ENCODE measurements around the gene MPIG6B.

MPIG6B gene

DNA sequence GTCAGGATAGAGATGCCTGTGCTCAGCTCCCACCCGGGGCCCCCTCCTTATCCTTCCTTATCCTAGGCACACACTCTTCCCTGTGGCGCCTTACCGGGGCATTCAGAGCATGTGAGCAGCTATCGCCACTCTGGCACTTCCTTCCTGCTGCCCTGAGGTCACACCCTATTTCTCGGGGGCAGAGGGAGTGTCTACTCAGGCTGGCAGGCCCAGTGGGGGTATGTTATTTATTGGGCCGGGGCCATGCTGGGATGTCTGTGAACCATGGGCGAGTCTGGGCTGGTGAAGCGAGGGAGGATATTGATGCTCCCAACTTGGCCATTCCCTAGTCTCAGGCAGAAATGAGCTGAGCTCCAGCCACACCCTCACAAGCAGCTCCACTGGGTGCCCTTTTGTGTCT is 11.9 kb upstream of the MPIG6B start (continued):
- no peak for TF ChIP-seq PRDM2 (tag by site-specific recombination; IDR thresholded peaks at IDR 0.05; ENCODE audit: borderline replicate concordance)
- no peak for TF ChIP-seq ZNF544 (tag by site-specific recombination; IDR thresholded peaks at IDR 0.05)
- TF ChIP-seq ZNF311 (tag by site-specific recombination; IDR thresholded peaks at IDR 0.05; ENCODE audit: borderline replicate concordance) = no peak
- TF ChIP-seq ZNF529 (tag by site-specific recombination; IDR thresholded peaks at IDR 0.05; ENCODE audit: insufficient replicate concordance) = no peak
- TF ChIP-seq, protein P1, sequence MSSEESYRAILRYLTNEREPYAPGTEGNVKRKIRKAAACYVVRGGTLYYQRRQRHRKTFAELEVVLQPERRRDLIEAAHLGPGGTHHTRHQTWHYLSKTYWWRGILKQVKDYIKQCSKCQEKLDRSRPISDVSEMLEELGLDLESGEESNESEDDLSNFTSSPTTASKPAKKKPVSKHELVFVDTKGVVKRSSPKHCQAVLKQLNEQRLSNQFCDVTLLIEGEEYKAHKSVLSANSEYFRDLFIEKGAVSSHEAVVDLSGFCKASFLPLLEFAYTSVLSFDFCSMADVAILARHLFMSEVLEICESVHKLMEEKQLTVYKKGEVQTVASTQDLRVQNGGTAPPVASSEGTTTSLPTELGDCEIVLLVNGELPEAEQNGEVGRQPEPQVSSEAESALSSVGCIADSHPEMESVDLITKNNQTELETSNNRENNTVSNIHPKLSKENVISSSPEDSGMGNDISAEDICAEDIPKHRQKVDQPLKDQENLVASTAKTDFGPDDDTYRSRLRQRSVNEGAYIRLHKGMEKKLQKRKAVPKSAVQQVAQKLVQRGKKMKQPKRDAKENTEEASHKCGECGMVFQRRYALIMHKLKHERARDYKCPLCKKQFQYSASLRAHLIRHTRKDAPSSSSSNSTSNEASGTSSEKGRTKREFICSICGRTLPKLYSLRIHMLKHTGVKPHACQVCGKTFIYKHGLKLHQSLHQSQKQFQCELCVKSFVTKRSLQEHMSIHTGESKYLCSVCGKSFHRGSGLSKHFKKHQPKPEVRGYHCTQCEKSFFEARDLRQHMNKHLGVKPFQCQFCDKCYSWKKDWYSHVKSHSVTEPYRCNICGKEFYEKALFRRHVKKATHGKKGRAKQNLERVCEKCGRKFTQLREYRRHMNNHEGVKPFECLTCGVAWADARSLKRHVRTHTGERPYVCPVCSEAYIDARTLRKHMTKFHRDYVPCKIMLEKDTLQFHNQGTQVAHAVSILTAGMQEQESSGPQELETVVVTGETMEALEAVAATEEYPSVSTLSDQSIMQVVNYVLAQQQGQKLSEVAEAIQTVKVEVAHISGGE (tag by site-specific recombination; conservative IDR thresholded peaks at IDR 0.05; ENCODE audit: low read depth) = no peak
- 0 out of 2 replicates have a peak, but pooled peaks have one; percentile 30 for TF ChIP-seq SP7 (tag by site-specific recombination; IDR thresholded peaks at IDR 0.05)
- TF ChIP-seq ZNF391 (tag by site-specific recombination; IDR thresholded peaks at IDR 0.05; ENCODE audit: borderline replicate concordance, low read depth) = no peak
- no peak for TF ChIP-seq ZFP41 (tag by site-specific recombination; IDR thresholded peaks at IDR 0.05; ENCODE audit: borderline replicate concordance)
- TF ChIP-seq ZBTB17 (tag by site-specific recombination; IDR thresholded peaks at IDR 0.05) = no peak
- no peak for TF ChIP-seq TRIM28 (IDR thresholded peaks at IDR 0.05; ENCODE audit: borderline replicate concordance, low read length)
- no peak for TF ChIP-seq ZNF621 (tag by site-specific recombination; IDR thresholded peaks at IDR 0.05)
- no peak for TF ChIP-seq ZNF473 (tag by site-specific recombination; IDR thresholded peaks at IDR 0.05)
- no peak for TF ChIP-seq ZNF292 (tag by site-specific recombination; IDR thresholded peaks at IDR 0.05; ENCODE audit: borderline replicate concordance, low read depth)
- TF ChIP-seq ZNF341 (tag by site-specific recombination; IDR thresholded peaks at IDR 0.05; ENCODE audit: low read depth) = peak; percentile 34; the same call in 1 of the 2 replicates
- no peak for TF ChIP-seq SETDB1 (IDR thresholded peaks at IDR 0.05; ENCODE audit: insufficient read length, low read length)
- TF ChIP-seq, protein P2, sequence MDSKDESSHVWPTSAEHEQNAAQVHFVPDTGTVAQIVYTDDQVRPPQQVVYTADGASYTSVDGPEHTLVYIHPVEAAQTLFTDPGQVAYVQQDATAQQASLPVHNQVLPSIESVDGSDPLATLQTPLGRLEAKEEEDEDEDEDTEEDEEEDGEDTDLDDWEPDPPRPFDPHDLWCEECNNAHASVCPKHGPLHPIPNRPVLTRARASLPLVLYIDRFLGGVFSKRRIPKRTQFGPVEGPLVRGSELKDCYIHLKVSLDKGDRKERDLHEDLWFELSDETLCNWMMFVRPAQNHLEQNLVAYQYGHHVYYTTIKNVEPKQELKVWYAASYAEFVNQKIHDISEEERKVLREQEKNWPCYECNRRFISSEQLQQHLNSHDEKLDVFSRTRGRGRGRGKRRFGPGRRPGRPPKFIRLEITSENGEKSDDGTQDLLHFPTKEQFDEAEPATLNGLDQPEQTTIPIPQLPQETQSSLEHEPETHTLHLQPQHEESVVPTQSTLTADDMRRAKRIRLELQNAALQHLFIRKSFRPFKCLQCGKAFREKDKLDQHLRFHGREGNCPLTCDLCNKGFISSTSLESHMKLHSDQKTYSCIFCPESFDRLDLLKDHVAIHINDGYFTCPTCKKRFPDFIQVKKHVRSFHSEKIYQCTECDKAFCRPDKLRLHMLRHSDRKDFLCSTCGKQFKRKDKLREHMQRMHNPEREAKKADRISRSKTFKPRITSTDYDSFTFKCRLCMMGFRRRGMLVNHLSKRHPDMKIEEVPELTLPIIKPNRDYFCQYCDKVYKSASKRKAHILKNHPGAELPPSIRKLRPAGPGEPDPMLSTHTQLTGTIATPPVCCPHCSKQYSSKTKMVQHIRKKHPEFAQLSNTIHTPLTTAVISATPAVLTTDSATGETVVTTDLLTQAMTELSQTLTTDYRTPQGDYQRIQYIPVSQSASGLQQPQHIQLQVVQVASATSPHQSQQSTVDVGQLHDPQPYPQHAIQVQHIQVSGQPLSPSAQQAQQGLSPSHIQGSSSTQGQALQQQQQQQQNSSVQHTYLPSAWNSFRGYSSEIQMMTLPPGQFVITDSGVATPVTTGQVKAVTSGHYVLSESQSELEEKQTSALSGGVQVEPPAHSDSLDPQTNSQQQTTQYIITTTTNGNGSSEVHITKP (tag by site-specific recombination; IDR thresholded peaks at IDR 0.05) = no peak
- TF ChIP-seq, protein P3, sequence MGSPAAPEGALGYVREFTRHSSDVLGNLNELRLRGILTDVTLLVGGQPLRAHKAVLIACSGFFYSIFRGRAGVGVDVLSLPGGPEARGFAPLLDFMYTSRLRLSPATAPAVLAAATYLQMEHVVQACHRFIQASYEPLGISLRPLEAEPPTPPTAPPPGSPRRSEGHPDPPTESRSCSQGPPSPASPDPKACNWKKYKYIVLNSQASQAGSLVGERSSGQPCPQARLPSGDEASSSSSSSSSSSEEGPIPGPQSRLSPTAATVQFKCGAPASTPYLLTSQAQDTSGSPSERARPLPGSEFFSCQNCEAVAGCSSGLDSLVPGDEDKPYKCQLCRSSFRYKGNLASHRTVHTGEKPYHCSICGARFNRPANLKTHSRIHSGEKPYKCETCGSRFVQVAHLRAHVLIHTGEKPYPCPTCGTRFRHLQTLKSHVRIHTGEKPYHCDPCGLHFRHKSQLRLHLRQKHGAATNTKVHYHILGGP (tag by site-specific recombination; IDR thresholded peaks at IDR 0.05) = no peak
- TF ChIP-seq SP3 (tag by site-specific recombination; IDR thresholded peaks at IDR 0.05) = no peak
- no peak for TF ChIP-seq ZNF626 (tag by site-specific recombination; IDR thresholded peaks at IDR 0.05)
- no peak for TF ChIP-seq ZNF610 (tag by site-specific recombination; IDR thresholded peaks at IDR 0.05; ENCODE audit: borderline replicate concordance)
- no peak for TF ChIP-seq ZNF211 (tag by site-specific recombination; IDR thresholded peaks at IDR 0.05; ENCODE audit: low read depth)
- TF ChIP-seq ZNF10 (tag by site-specific recombination; IDR thresholded peaks at IDR 0.05) = no peak
- no peak for TF ChIP-seq ZNF777 (tag by site-specific recombination; IDR thresholded peaks at IDR 0.05; ENCODE audit: borderline replicate concordance)
- no peak for TF ChIP-seq ZNF221 (tag by site-specific recombination; IDR thresholded peaks at IDR 0.05; ENCODE audit: borderline replicate concordance)
- peak; percentile 89 for TF ChIP-seq KLF17 (tag by site-specific recombination; IDR thresholded peaks at IDR 0.05)
- no peak for TF ChIP-seq ZNF501 (tag by site-specific recombination; IDR thresholded peaks at IDR 0.05)
